ENCODE measurements around the gene ZCCHC14.

DNA sequence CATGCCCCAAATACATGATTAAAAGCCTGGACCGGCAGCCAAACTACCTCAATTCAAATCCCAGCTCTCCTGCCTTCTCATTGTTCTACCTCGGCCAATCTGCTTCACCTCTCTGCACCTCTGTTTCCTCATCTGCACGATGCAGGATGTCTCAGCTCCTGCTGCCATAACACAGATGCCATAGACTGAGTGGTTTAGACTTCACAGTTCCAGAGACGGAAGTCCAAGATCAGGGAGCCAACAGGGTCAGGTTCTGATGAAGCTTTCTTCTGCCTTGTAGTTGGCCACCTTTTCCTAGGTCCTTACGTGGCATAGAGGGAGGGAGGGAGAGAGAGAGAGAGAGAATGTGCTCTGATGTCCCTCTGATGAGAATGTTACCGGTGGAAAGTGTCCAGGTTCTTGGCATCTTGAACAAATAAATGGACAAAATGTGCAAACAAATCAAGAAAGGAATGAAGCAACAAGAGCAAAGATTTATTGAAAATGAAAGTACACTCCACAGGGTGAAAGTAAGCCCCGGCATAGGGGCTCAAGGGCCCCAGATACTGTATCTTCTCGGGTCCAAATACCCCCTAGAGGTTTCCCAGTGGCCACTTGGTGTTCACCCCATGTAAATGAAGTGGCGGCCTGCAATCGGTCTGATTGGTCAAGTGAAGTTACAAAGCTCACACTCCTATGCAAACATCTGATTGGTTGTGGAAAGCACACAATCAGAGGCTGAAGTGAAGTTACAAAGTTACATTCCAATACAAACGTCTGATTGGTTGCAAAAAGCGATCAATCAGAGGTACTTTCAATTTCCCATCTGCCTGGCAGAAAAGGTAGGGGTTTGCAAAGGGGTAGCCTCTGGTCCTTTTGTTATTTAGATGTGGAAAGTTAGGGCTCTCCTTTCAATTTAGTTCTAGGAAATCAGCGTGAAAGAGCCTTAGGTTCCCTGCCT lies 43.3 kb upstream of the ZCCHC14 start:
- no peak for TF ChIP-seq EZH2 (IDR thresholded peaks at IDR 0.05; ENCODE audit: borderline replicate concordance, low read depth, low read length, poor library complexity, severe bottlenecking)
- TF ChIP-seq, protein P1, sequence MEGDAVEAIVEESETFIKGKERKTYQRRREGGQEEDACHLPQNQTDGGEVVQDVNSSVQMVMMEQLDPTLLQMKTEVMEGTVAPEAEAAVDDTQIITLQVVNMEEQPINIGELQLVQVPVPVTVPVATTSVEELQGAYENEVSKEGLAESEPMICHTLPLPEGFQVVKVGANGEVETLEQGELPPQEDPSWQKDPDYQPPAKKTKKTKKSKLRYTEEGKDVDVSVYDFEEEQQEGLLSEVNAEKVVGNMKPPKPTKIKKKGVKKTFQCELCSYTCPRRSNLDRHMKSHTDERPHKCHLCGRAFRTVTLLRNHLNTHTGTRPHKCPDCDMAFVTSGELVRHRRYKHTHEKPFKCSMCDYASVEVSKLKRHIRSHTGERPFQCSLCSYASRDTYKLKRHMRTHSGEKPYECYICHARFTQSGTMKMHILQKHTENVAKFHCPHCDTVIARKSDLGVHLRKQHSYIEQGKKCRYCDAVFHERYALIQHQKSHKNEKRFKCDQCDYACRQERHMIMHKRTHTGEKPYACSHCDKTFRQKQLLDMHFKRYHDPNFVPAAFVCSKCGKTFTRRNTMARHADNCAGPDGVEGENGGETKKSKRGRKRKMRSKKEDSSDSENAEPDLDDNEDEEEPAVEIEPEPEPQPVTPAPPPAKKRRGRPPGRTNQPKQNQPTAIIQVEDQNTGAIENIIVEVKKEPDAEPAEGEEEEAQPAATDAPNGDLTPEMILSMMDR (conservative IDR thresholded peaks at IDR 0.05; ENCODE audit: low read depth, low read length), result no peak
